PC-9 (cell line): ENCODE data around the gene MCFD2. TPM values are rescaled to one million over a fixed set of nuclear protein-coding genes. Genes with fewer than 3 reads are reported as not detected.
"Not testable (repeated sequence)": the region's sequence is repeated elsewhere in the genome, so short reads cannot be mapped to it uniquely, and the experiment has no call there.

Experiments
- BruUV-seq: library from RNA; stranded (reverse); fragments of 400-500 nt; replicated peaks from 2 replicates; lab custom pipeline; 2021; lab: Mats Ljungman, UMichigan
- CTCF ChIA-PET: fragments of 300-600 bp; sonication (Branson Sonifier 250); formaldehyde crosslinking; loops from one replicate; lab custom pipeline; 2022; ENCODE audit warnings: antibody characterized with exemption; lab: Charles Lee
- POLR2A ChIA-PET: fragments of 300-600 bp; sonication (Branson Sonifier 250); formaldehyde crosslinking; loops from one replicate; lab custom pipeline; 2022; ENCODE audit warnings: antibody characterized with exemption; ENCODE audit not compliant: unreplicated experiment; lab: Charles Lee
- DNase-seq, 2 experiments: peaks; one replicate each; pipeline versions ENCODE4 v3.0.0 to v3.0.0-alpha.2; 2015 to 2022; ENCODE audit warnings: mixed read lengths in 1 of 2
- H2AFZ ChIP-seq: fragments of 200-600 bp; sonication (generic); 2 replicates; pipeline ENCODE4 v1.8.1; 2017; ENCODE audit warnings: antibody characterized with exemption
- H3F3A ChIP-seq: fragments of 200-600 bp; sonication (generic); 2 replicates; pipeline ENCODE4 v1.8.1; 2017; ENCODE audit warnings: antibody characterized with exemption, mild to moderate bottlenecking, low read depth; ENCODE audit not compliant: insufficient read depth
- H3K27ac ChIP-seq: fragments of 200-600 bp; sonication (generic); 2 replicates; pipeline ENCODE4 v1.6.1; 2016; ENCODE audit warnings: mixed run types
- H3K27me3 ChIP-seq: fragments of 200-600 bp; sonication (generic); 2 replicates; pipeline ENCODE4 v1.6.1; 2016; ENCODE audit warnings: low read depth, mixed run types; ENCODE audit not compliant: insufficient read depth
- H3K36me3 ChIP-seq: fragments of 200-600 bp; sonication (generic); 2 replicates; pipeline ENCODE4 v1.6.1; 2016; ENCODE audit warnings: low read depth, mixed run types
- H3K4me1 ChIP-seq: fragments of 200-600 bp; sonication (generic); replicated peaks from 2 replicates; pipeline ENCODE4 v1.6.1; 2016; ENCODE audit warnings: mixed run types; ENCODE audit not compliant: insufficient read depth
- H3K4me2 ChIP-seq: fragments of 200-600 bp; sonication (generic); 2 replicates; pipeline ENCODE4 v1.6.1; 2017; ENCODE audit warnings: mixed run types
- H3K4me3 ChIP-seq: fragments of 200-600 bp; sonication (generic); 2 replicates; pipeline ENCODE4 v1.6.1; 2016; ENCODE audit warnings: mixed run types
- H3K79me2 ChIP-seq: fragments of 200-600 bp; sonication (generic); 2 replicates; pipeline ENCODE4 v1.6.1; 2017; ENCODE audit warnings: low read depth, mixed run types
- H3K9me2 ChIP-seq: fragments of 200-600 bp; sonication (generic); 2 replicates; pipeline ENCODE4 v1.8.1; 2017; ENCODE audit warnings: mild to moderate bottlenecking; ENCODE audit not compliant: insufficient read depth
- H3K9me3 ChIP-seq: fragments of 200-600 bp; sonication (generic); 2 replicates; pipeline ENCODE4 v1.8.1; 2016; ENCODE audit warnings: low read depth; ENCODE audit not compliant: insufficient read depth
- H4K20me1 ChIP-seq: fragments of 200-600 bp; sonication (generic); 2 replicates; pipeline ENCODE4 v1.8.1; 2017; ENCODE audit not compliant: insufficient read depth
- EZH2 ChIP-seq: fragments of 200-600 bp; sonication (generic); IDR thresholded peaks from 2 replicates; pipeline ENCODE4 v1.8.0; 2017; ENCODE audit warnings: antibody characterized with exemption, low read depth
- intact Hi-C: fragments of 100-400 bp; cut with micrococcal nuclease; formaldehyde crosslinking; loops from one replicate; pipeline ENCODE4 v1.10.0; 2022; ENCODE audit not compliant: unreplicated experiment
- total RNA-seq: library from RNA; stranded (reverse); gene quantifications from 2 replicates; pipeline ENCODE4 v1.2.3, GENCODE V29; 2021
- TF ChIP-seq, protein P1 (sequence below): fragments of 200-600 bp; sonication (generic); conservative IDR thresholded peaks from 2 replicates; pipeline ENCODE4 v1.6.1; 2017; ENCODE audit warnings: mixed run types, antibody characterized with exemption, mild to moderate bottlenecking, moderate library complexity

MCFD2 gene
- total RNA-seq, 1 experiment from 2014 or later: 163 TPM

DNA sequence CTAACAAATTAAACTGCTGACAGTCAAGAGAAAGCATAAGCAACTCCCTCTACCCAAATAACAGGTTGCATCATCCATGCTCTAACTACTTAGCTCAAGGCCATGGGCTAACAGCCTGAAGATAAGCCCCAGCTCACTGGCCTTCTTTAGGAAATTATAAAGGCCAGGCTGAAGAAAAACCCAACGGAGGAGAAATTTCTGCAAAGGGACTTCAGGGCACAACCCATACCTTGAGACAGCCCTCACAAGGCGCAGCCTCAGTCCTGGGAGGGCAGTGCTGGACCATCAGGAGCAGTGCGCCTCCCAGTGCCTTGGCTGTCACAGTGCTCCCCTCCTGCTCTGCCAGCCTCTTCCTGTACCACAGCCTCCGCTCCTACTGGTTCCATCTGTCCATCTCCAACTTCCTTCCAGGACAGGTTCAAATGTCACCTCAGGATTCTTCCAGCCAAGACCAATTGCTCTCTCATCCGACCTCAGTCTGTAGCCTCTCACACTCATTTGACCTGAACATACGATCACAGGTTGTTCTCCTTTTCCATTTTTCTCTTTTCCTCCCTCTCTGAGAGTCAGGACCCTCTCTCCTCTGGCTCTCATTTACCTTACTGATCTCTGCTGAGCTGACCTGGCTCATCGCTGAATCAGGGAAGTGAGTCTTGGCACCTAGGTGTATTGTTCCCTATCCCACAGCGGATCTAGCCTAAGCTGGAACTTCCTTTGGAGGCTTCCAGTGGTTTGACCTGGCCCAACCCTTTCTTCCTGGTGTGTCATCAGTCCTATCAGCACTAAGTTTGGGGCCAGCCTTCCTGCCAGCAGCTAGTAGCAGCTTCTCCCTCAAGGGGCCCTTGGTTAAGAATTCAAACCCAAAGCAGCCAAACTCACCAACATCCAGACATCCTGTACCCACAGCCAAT lies 1.9 kb downstream of the MCFD2 start:
- TF ChIP-seq, protein P1, sequence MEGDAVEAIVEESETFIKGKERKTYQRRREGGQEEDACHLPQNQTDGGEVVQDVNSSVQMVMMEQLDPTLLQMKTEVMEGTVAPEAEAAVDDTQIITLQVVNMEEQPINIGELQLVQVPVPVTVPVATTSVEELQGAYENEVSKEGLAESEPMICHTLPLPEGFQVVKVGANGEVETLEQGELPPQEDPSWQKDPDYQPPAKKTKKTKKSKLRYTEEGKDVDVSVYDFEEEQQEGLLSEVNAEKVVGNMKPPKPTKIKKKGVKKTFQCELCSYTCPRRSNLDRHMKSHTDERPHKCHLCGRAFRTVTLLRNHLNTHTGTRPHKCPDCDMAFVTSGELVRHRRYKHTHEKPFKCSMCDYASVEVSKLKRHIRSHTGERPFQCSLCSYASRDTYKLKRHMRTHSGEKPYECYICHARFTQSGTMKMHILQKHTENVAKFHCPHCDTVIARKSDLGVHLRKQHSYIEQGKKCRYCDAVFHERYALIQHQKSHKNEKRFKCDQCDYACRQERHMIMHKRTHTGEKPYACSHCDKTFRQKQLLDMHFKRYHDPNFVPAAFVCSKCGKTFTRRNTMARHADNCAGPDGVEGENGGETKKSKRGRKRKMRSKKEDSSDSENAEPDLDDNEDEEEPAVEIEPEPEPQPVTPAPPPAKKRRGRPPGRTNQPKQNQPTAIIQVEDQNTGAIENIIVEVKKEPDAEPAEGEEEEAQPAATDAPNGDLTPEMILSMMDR: 0 out of 2 replicates have a peak, but pooled peaks have one; percentile 28
- no peak for TF ChIP-seq EZH2
- no peak overlapping the region for H2AFZ ChIP-seq
- peak overlapping the region; percentile 75 for H3K27ac ChIP-seq
- H3K27me3 ChIP-seq: no peaks in the 10 kb centered on the region
- peak; percentile 70 to 89 for DNase-seq
- ChIA-PET CTCF (interaction anchor here (0.5 to 1.1 kb wide), 3 partner anchors 11 to 462 kb away, joined by 3 to 4 read pairs (median 3); no protein-coding TSS in a partner anchor), POLR2A (interaction anchor here (0.5 to 1.0 kb wide), 5 partner anchors 10 to 128 kb away, joined by 3 to 6 read pairs (median 4); no protein-coding TSS in a partner anchor)
- BruUV-seq: TSS peak; percentile 39
- H3K4me3 ChIP-seq: peak overlapping the region; percentile 76
- intact Hi-C loops: loop anchor here (1.0 to 10.0 kb wide), 2 partner anchors 57 to 471 kb away; no protein-coding TSS in a partner anchor
- H3K79me2 ChIP-seq: peaks cover 94% of the 10 kb centered on the region
- no peaks in the 10 kb centered on the region for H3K9me2 ChIP-seq
- H3K4me2 ChIP-seq: peak overlapping the region; percentile 89
- H3K9me3 ChIP-seq: no peaks in the 10 kb centered on the region
- H3K36me3 ChIP-seq: peaks cover 33% of the 10 kb centered on the region
- peaks cover 65% of the 10 kb centered on the region for H3F3A ChIP-seq
- H4K20me1 ChIP-seq: peaks cover 25% of the 10 kb centered on the region
- peaks cover 78% of the 10 kb centered on the region for H3K4me1 ChIP-seq

DNA sequence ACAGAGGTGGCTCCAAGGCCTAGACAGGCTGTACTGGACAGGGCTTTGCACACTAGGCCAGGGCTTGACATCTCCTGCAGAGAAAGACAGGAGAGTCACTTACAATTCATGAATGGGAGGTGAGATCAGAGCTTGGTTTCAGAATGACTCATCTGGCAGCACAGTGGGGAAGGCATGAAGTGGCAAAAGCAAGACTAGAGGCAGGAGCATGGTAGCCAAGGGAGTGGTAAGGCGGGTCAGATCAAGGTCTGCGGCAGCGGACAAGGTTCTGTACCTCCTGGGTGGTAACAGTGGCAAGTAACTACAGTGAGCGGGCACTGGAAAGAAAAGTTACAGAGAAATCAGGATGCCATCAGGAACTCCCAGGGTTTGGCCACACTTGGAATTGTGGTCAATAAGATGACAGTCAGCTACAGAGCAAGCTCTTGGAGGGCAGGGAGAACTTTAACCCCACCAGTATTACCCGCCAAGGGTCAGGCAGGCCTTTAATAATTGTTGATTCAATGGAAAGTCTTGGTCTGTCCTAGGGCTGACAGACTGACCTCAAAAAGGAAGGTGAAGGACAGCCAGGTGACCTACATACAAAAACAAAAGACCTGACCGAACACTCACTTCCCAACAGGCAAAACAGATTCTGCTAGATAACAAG lies 5.7 kb downstream of the MCFD2 start:
- no peaks in the 10 kb centered on the region for H3K9me2 ChIP-seq
- peaks cover 87% of the 10 kb centered on the region for H3K79me2 ChIP-seq
- peaks cover 74% of the 10 kb centered on the region for H3F3A ChIP-seq
- H3K27me3 ChIP-seq: no peaks in the 10 kb centered on the region
- no peaks in the 10 kb centered on the region for H3K9me3 ChIP-seq
- peaks cover 35% of the 10 kb centered on the region for H4K20me1 ChIP-seq
- TF ChIP-seq, protein P1: no peak
- TF ChIP-seq EZH2: no peak
- H3K4me1 ChIP-seq: peaks cover 62% of the 10 kb centered on the region
- BruUV-seq: no TSS peak
- peak overlapping the region; percentile 53 for H3K4me2 ChIP-seq
- H3K27ac ChIP-seq: peak overlapping the region; percentile 73
- CTCF ChIA-PET: interaction anchor here (0.5 kb wide), 1 partner anchor 1818 kb away, joined by 4 read pairs; no protein-coding TSS in a partner anchor
- no peak overlapping the region for H3K4me3 ChIP-seq
- intact Hi-C loops: loop anchor here (10.0 kb wide), 1 partner anchor 475 kb away; no protein-coding TSS in a partner anchor
- DNase-seq: peak; percentile 85 to 96
- H3K36me3 ChIP-seq: peaks cover 68% of the 10 kb centered on the region
- H2AFZ ChIP-seq: no peak overlapping the region
- POLR2A ChIA-PET: interaction anchor here (0.5 to 1.0 kb wide), 5 partner anchors 167 to 716 kb away, joined by 3 to 32 read pairs (median 4); no protein-coding TSS in a partner anchor

DNA sequence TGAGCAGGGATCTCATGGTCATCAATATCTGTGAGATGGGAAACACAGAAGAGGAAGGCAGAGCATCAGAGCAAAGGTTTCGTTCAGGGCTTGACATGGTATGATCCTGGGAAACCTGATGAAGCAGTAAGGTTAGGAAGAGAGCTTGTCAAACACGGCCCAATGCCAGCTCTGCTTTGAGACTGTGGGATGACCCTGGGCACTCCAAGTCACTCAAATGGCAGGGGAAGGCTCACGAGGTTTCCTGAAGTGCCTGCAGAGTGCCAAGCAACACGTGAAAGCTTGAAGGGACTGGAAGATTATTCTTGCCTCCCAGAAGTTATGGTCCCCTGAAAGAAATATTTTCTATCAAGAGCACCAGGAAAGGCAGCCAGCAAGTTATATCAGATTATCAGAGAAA lies 6.5 kb downstream of the MCFD2 start:
- no TSS peak for BruUV-seq
- CTCF ChIA-PET: no interaction called here
- TF ChIP-seq, protein P1: no peak
- no peak for TF ChIP-seq EZH2
- intact Hi-C loops: no loop called here
- H2AFZ ChIP-seq: no peak overlapping the region
- peaks cover 80% of the 10 kb centered on the region for H3K79me2 ChIP-seq
- H4K20me1 ChIP-seq: peaks cover 35% of the 10 kb centered on the region
- no peak for DNase-seq
- H3K27ac ChIP-seq: peak overlapping the region; percentile 73
- no peaks in the 10 kb centered on the region for H3K9me3 ChIP-seq
- H3K4me2 ChIP-seq: peak overlapping the region; percentile 53
- no peaks in the 10 kb centered on the region for H3K9me2 ChIP-seq
- H3K4me3 ChIP-seq: no peak overlapping the region
- H3K27me3 ChIP-seq: no peaks in the 10 kb centered on the region
- H3K36me3 ChIP-seq: peaks cover 75% of the 10 kb centered on the region
- H3K4me1 ChIP-seq: peaks cover 57% of the 10 kb centered on the region
- POLR2A ChIA-PET: interaction anchor here (0.5 to 1.0 kb wide), 4 partner anchors 168 to 715 kb away, joined by 3 to 5 read pairs (median 4); no protein-coding TSS in a partner anchor
- H3F3A ChIP-seq: peaks cover 71% of the 10 kb centered on the region

DNA sequence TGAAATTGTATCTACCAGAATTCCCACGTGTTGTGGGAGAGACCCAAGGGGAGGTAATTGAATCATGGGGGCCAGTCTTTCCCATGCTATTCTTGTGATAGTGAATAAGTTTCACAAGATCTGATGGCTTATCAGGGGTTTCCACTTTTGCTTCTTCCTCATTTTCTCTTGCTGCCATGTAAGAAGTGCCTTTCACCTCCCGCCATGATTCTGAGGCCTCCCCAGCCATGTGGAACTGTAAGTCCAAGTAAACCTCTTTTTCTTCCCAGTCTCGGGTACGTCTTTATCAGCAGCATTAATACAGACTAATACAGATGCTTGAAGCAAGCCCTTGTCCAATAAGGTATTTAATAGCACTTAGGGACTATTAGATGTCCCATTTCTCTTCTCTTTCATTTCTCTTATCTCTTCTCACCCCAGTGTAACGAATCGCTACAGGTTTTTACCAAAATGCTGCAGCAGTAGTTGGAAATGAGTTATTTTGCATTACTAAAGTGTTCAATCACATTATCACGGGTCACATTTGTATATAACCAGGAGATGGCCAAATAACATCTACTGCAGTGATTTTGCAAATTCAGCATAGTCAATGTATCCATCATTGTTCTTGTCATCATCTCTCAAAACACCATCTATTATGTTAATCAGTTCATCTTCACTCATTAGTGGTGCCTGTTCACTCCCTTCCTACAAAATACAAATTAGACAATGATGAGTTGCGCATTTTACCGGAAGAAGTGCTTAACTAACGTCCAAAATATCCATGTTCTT lies 10.5 kb downstream of the MCFD2 start:
- BruUV-seq, CTCF ChIA-PET, H3K9me2 ChIP-seq, H3K9me3 ChIP-seq, H3K4me3 ChIP-seq, H2AFZ ChIP-seq, DNase-seq, H3K4me2 ChIP-seq, intact Hi-C loops, H3K27me3 ChIP-seq, H3K27ac ChIP-seq, POLR2A ChIA-PET: not testable (repeated sequence)
- Histone ChIP-seq H3K4me1 (peaks cover 17% of the 10 kb centered on the region), H4K20me1 (peaks cover 19% of the 10 kb centered on the region), H3F3A (peaks cover 75% of the 10 kb centered on the region), H3K36me3 (peaks cover 51% of the 10 kb centered on the region), H3K79me2 (peaks cover 39% of the 10 kb centered on the region)
